RWPE2 (cell line): ENCODE data around the gene PLCB1.

Experiments
- ATAC-seq: fragments of 200-7000 bp; cut with Tn5 transposase; 3 replicates; pipeline ENCODE4 v1.9.1; 2021; ENCODE audit warnings: low read depth
- DNase-seq: peaks from one replicate; pipeline ENCODE4 v3.0.0-alpha.2; 2020; ENCODE audit warnings: low spot score
- H3K27ac ChIP-seq: fragments of 450-650 bp; 2 replicates; pipeline ENCODE4 v1.5.1; 2017; ENCODE audit warnings: mild to moderate bottlenecking; ENCODE audit not compliant: poor library complexity, severe bottlenecking
- H3K27me3 ChIP-seq: fragments of 250-450 bp; sonication (Bioruptor Pico); 2 replicates; pipeline ENCODE4 v1.5.1; 2021; ENCODE audit warnings: mild to moderate bottlenecking, moderate library complexity; ENCODE audit not compliant: insufficient read depth, poor library complexity, severe bottlenecking
- H3K36me3 ChIP-seq: fragments of 250-450 bp; sonication (Bioruptor Pico); 2 replicates; pipeline ENCODE4 v1.5.1; 2020; ENCODE audit warnings: low read depth, mild to moderate bottlenecking, moderate library complexity
- H3K4me1 ChIP-seq: fragments of 250-450 bp; sonication (Bioruptor Pico); 2 replicates; pipeline ENCODE4 v1.5.1; 2021; ENCODE audit warnings: mild to moderate bottlenecking, moderate library complexity; ENCODE audit not compliant: insufficient read depth, poor library complexity, severe bottlenecking
- H3K4me3 ChIP-seq: fragments of 250-450 bp; sonication (Bioruptor Pico); 2 replicates; pipeline ENCODE4 v1.5.1; 2021; ENCODE audit warnings: mild to moderate bottlenecking, moderate library complexity; ENCODE audit not compliant: severe bottlenecking
- H3K9me3 ChIP-seq: fragments of 250-450 bp; sonication (Bioruptor Pico); 2 replicates; pipeline ENCODE4 v1.5.1; 2021; ENCODE audit warnings: mild to moderate bottlenecking, moderate library complexity; ENCODE audit not compliant: severe bottlenecking
- CTCF ChIP-seq: fragments of 450-650 bp; IDR thresholded peaks from one replicate; pipeline ENCODE4 v1.5.1; 2017; ENCODE audit warnings: mild to moderate bottlenecking, moderate library complexity; ENCODE audit not compliant: poor library complexity, severe bottlenecking

PLCB1 gene

GRCh38 chr20:8512003-8512402 is 379.9 kb downstream of the PLCB1 start:
- H3K27ac ChIP-seq, result no peak overlapping the region
- no peak overlapping the region for H3K4me3 ChIP-seq
- no peaks in the 10 kb centered on the region for H3K9me3 ChIP-seq
- no peaks in the 10 kb centered on the region for H3K27me3 ChIP-seq
- no peaks in the 10 kb centered on the region for H3K36me3 ChIP-seq
- DNase-seq (no peak), ATAC-seq (no peak)
- TF ChIP-seq CTCF, result no peak
- no peaks in the 10 kb centered on the region for H3K4me1 ChIP-seq

GRCh38 chr20:8515810-8516435 is 383.9 kb downstream of the PLCB1 start:
- Histone ChIP-seq H3K4me1 (no peaks in the 10 kb centered on the region), H3K9me3 (no peaks in the 10 kb centered on the region), H3K27ac (no peak overlapping the region), H3K27me3 (no peaks in the 10 kb centered on the region), H3K36me3 (no peaks in the 10 kb centered on the region), H3K4me3 (no peak overlapping the region)
- TF ChIP-seq CTCF, result no peak
- DNase-seq, result no peak
- ATAC-seq, result no peak

GRCh38 chr20:8518878-8519277 is 386.8 kb downstream of the PLCB1 start:
- no peaks in the 10 kb centered on the region for H3K36me3 ChIP-seq
- no peak for TF ChIP-seq CTCF
- H3K27me3 ChIP-seq, result no peaks in the 10 kb centered on the region
- H3K4me1 ChIP-seq, result no peaks in the 10 kb centered on the region
- no peak for DNase-seq
- H3K4me3 ChIP-seq, result no peak overlapping the region
- H3K9me3 ChIP-seq, result no peaks in the 10 kb centered on the region
- ATAC-seq, result no peak
- no peak overlapping the region for H3K27ac ChIP-seq

GRCh38 chr20:8519887-8520286 is 387.8 kb downstream of the PLCB1 start:
- DNase-seq (no peak), ATAC-seq (no peak)
- Histone ChIP-seq H3K36me3 (no peaks in the 10 kb centered on the region), H3K27ac (no peak overlapping the region), H3K4me3 (no peak overlapping the region), H3K4me1 (no peaks in the 10 kb centered on the region), H3K9me3 (no peaks in the 10 kb centered on the region), H3K27me3 (no peaks in the 10 kb centered on the region)
- no peak for TF ChIP-seq CTCF

- no peak for ATAC-seq
These were observed 390.1 kb downstream of the PLCB1 start for GRCh38 chr20:8522168-8522567.

More at GRCh38 chr20:8522168-8522567, 390.1 kb downstream of the PLCB1 start:
- Histone ChIP-seq H3K4me3 (no peak overlapping the region), H3K27me3 (no peaks in the 10 kb centered on the region), H3K9me3 (no peaks in the 10 kb centered on the region), H3K27ac (no peak overlapping the region), H3K36me3 (no peaks in the 10 kb centered on the region), H3K4me1 (no peaks in the 10 kb centered on the region)
- DNase-seq, result no peak
- no peak for TF ChIP-seq CTCF
